Measurements from ENCODE around the gene RRBP1.

DNA sequence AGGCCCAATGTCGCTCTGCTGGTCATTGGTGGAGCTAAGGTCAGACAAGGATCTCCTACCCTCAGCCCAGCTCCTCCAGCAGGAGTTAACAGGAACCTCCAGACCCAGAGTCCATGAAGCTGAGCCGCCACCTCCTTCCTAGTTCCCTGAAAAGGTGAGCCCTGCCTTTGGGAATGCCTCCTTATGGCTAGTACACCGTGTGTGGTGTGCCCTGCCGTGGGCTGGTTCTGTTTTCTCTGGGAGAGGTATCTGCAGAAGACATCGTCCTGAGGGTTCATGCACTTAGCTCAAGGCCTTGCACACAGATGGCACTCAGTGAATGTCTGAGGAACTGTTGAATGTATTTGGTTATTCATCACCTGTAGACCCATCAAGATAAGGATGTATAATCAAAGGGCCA lies 33.0 kb upstream of the RRBP1 start:
- TF ChIP-seq, protein P1, sequence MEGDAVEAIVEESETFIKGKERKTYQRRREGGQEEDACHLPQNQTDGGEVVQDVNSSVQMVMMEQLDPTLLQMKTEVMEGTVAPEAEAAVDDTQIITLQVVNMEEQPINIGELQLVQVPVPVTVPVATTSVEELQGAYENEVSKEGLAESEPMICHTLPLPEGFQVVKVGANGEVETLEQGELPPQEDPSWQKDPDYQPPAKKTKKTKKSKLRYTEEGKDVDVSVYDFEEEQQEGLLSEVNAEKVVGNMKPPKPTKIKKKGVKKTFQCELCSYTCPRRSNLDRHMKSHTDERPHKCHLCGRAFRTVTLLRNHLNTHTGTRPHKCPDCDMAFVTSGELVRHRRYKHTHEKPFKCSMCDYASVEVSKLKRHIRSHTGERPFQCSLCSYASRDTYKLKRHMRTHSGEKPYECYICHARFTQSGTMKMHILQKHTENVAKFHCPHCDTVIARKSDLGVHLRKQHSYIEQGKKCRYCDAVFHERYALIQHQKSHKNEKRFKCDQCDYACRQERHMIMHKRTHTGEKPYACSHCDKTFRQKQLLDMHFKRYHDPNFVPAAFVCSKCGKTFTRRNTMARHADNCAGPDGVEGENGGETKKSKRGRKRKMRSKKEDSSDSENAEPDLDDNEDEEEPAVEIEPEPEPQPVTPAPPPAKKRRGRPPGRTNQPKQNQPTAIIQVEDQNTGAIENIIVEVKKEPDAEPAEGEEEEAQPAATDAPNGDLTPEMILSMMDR (conservative IDR thresholded peaks at IDR 0.05; ENCODE audit: low read length) = no peak
- no peak for TF ChIP-seq EZH2phosphoT487 (IDR thresholded peaks at IDR 0.05; ENCODE audit: borderline replicate concordance)
